Duodenal mucosa (tissue), 2 donors: ENCODE measurements around the gene IQGAP2.
A peak's percentile ranks its signal among the peaks of the same experiment; 100 is the strongest.

ENCODE experiments used
- H3K27ac ChIP-seq: one replicate; pipeline ENCODE4 v1.7.0; 2013; ENCODE audit warnings: low read depth, low read length
- H3K27me3 ChIP-seq, 2 donors: one replicate each; pipeline ENCODE4 v1.7.0; 2013; ENCODE audit warnings: low read length in 2 of 2, control low read depth in 1 of 2; ENCODE audit not compliant: insufficient read depth in 2 of 2, control insufficient read depth in 1 of 2
- H3K36me3 ChIP-seq, 2 donors: one replicate each; pipeline ENCODE4 v1.7.0; 2013; ENCODE audit warnings: low read length in 2 of 2, control low read depth in 1 of 2; ENCODE audit not compliant: insufficient read depth in 2 of 2, control insufficient read depth in 1 of 2
- H3K4me1 ChIP-seq, 2 donors: one replicate each; pipeline ENCODE4 v1.7.0; 2013; ENCODE audit warnings: low read length in 2 of 2, control low read depth in 1 of 2; ENCODE audit not compliant: insufficient read depth in 2 of 2, control insufficient read depth in 1 of 2
- H3K4me3 ChIP-seq, 2 donors: one replicate each; pipeline ENCODE4 v1.7.0; 2013; ENCODE audit warnings: low read length in 2 of 2, low read depth in 1 of 2
- H3K9ac ChIP-seq, 2 donors: one replicate each; pipeline ENCODE4 v1.7.0; 2013; ENCODE audit warnings: low read length in 2 of 2, low read depth in 1 of 2
- H3K9me3 ChIP-seq, 2 donors: one replicate each; pipeline ENCODE4 v1.7.0; 2013; ENCODE audit warnings: low read length in 2 of 2, control low read depth in 1 of 2; ENCODE audit not compliant: control insufficient read depth in 1 of 2

IQGAP2 gene

DNA sequence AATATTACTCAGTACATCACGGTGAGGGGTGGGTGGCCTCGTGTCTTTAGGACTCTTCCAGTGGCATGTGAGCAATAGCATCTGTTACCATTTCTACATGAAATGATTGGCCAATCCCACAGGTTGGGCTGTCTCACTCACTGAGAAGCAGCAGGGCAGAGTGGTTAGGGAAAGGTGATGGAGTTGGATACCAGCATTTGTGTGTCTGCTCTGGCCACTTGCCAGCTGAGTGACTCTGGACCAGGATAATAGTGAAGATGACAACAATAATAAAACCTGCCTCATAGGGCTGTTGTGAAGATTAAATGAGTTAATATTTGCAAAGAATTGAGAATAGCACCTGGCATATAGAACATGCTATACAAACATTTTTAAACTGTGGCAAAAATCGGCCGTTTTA is 42.0 kb downstream of the IQGAP2 start:
- no peaks in the 10 kb centered on the region for H3K27me3 ChIP-seq
- H3K4me1 ChIP-seq = peaks cover 8 to 13% of the 10 kb centered on the region in 2 donors
- H3K9me3 ChIP-seq = no peaks in the 10 kb centered on the region
- H3K36me3 ChIP-seq = peaks cover 0 to 3% of the 10 kb centered on the region in 2 donors
- no peak overlapping the region for H3K27ac ChIP-seq
- H3K4me3 ChIP-seq = no peak overlapping the region
- H3K9ac ChIP-seq = no peak overlapping the region

DNA sequence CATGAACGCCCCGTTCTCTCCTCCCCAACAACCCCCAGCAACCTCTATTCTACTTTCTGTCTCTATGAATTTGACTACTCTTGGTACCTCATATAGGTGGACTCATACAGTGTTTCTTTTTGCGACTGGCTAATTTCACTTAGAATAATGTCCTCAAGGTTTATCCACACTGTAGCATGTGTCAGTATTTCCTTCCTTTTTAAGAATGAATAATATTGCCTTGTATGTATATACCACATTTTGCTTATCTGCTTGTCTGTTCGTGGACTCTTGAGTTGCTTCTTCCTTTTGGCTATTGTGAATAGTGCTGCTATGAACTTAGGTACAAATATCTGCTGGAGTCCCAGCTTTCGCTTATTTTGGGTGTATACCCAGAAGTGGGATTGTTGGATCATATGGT is 42.7 kb downstream of the IQGAP2 start:
- peaks cover 16 to 21% of the 10 kb centered on the region in 2 donors for H3K4me1 ChIP-seq
- H3K27me3 ChIP-seq = no peaks in the 10 kb centered on the region
- no peak overlapping the region for H3K9ac ChIP-seq
- H3K9me3 ChIP-seq = no peaks in the 10 kb centered on the region
- H3K36me3 ChIP-seq = peaks cover 0 to 3% of the 10 kb centered on the region in 2 donors
- H3K27ac ChIP-seq = no peak overlapping the region
- no peak overlapping the region for H3K4me3 ChIP-seq

GRCh38 chr5:76446776-76447175 is 43.7 kb downstream of the IQGAP2 start:
- Histone ChIP-seq H3K9me3 (no peaks in the 10 kb centered on the region), H3K4me1 (peaks cover 25 to 28% of the 10 kb centered on the region in 2 donors), H3K9ac (no peak overlapping the region), H3K4me3 (no peak overlapping the region), H3K27ac (no peak overlapping the region), H3K27me3 (no peaks in the 10 kb centered on the region), H3K36me3 (peaks cover 0 to 3% of the 10 kb centered on the region in 2 donors)

DNA sequence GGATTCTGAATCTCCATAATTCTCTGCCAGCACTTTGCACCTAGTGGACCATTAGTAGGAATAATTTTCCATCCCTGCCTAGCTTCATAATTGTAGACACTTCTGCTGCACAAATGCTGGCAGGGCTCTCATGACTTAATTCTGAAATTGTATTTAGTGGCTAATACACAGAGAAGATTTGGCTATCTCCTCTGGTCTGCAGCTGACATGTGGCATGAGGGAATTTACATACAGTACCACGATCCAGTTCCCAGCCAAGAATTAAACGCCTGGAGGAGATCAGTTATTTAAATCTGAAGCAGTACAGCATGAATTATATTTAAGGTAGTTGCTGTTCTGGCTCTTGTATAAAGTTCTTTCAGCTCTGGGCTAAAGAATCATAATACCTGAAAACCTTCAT is 46.5 kb downstream of the IQGAP2 start:
- no peaks in the 10 kb centered on the region for H3K9me3 ChIP-seq
- peaks cover 32 to 37% of the 10 kb centered on the region in 2 donors for H3K4me1 ChIP-seq
- no peak overlapping the region for H3K4me3 ChIP-seq
- no peak overlapping the region for H3K9ac ChIP-seq
- H3K36me3 ChIP-seq = peaks cover 0 to 3% of the 10 kb centered on the region in 2 donors
- H3K27ac ChIP-seq = no peak overlapping the region
- no peaks in the 10 kb centered on the region for H3K27me3 ChIP-seq

DNA sequence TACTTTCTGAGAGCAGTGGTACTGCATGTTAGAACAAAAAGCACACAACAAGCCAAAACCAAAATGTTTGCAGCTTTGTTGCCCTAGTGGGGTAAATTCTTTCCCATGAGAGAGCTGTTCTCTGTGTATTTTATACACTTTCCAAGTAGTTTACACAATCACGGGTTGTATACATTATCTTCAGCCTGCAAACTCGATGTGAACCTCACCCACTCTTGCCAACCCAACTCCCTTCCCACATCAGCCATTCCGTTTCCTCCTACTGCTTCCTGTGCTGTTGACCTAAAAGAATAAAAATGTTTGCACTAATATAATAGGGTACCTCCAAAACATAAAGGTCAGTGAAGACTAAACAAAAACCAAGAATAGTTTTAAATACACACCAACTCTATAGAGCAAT is 47.0 kb downstream of the IQGAP2 start:
- Histone ChIP-seq H3K4me1 (peaks cover 32 to 37% of the 10 kb centered on the region in 2 donors), H3K27me3 (no peaks in the 10 kb centered on the region), H3K4me3 (no peak overlapping the region), H3K9me3 (no peaks in the 10 kb centered on the region), H3K36me3 (peaks cover 0 to 3% of the 10 kb centered on the region in 2 donors), H3K27ac (no peak overlapping the region), H3K9ac (no peak overlapping the region)

GRCh38 chr5:76451031-76451701 is 48.1 kb downstream of the IQGAP2 start:
- peak overlapping the region in 1 of 2 donors; percentile 11 for H3K4me3 ChIP-seq
- no peaks in the 10 kb centered on the region for H3K36me3 ChIP-seq
- H3K9me3 ChIP-seq = no peaks in the 10 kb centered on the region
- H3K4me1 ChIP-seq = peaks cover 32 to 37% of the 10 kb centered on the region in 2 donors
- no peak overlapping the region for H3K27ac ChIP-seq
- no peaks in the 10 kb centered on the region for H3K27me3 ChIP-seq
- no peak overlapping the region for H3K9ac ChIP-seq

DNA sequence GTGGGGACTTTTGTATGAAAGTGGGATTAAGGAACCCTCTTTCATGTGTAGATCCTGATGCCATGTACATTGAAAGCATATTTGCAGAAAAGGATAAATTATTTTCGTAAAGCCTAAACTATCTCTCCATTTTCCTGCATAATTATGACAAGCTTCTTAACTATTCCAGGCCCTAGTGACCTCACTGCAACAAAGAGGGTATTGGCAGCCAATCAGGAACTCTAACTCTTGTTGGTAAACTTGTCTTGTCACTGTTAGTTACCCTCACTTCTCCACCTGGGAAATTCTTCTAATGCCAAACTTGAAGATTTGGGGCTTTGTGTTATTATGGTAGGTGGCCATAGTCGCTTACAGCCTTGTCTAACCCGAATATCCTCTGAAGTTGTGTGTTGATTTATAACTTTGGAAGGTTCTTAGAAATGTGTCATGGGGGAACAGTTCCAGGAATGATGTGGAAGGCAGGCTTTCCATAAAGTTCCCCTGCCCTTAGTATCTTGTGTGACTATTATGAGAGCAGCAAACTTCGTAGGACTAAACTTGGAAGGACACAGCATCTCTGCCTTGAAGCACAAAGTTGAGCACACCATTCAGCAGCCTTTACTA is 52.5 kb downstream of the IQGAP2 start:
- no peaks in the 10 kb centered on the region for H3K27me3 ChIP-seq
- H3K4me1 ChIP-seq = peaks cover 46 to 56% of the 10 kb centered on the region in 2 donors
- no peak overlapping the region for H3K4me3 ChIP-seq
- H3K9me3 ChIP-seq = no peaks in the 10 kb centered on the region
- H3K36me3 ChIP-seq = no peaks in the 10 kb centered on the region
- no peak overlapping the region for H3K27ac ChIP-seq
- no peak overlapping the region for H3K9ac ChIP-seq

DNA sequence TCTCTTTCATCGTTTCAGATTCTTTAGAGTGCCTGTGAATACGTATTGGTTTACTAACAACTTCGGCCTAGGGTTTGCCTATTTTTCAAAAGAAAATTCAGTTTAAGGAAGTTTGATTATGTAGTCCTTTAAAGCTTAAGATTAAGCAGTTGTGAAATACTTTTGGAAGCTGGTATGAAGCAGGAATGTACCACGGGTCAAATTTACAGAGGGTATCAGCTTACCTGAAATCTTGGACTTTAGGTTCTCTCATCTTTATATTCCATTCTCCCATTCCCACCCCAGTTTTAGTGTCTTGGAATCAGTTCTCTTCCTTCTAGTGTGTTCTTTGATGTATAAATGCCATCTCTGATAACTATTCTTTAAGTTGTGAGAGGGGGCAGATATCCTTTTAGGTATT is 53.2 kb downstream of the IQGAP2 start:
- H3K9me3 ChIP-seq = no peaks in the 10 kb centered on the region
- no peak overlapping the region for H3K9ac ChIP-seq

DNA sequence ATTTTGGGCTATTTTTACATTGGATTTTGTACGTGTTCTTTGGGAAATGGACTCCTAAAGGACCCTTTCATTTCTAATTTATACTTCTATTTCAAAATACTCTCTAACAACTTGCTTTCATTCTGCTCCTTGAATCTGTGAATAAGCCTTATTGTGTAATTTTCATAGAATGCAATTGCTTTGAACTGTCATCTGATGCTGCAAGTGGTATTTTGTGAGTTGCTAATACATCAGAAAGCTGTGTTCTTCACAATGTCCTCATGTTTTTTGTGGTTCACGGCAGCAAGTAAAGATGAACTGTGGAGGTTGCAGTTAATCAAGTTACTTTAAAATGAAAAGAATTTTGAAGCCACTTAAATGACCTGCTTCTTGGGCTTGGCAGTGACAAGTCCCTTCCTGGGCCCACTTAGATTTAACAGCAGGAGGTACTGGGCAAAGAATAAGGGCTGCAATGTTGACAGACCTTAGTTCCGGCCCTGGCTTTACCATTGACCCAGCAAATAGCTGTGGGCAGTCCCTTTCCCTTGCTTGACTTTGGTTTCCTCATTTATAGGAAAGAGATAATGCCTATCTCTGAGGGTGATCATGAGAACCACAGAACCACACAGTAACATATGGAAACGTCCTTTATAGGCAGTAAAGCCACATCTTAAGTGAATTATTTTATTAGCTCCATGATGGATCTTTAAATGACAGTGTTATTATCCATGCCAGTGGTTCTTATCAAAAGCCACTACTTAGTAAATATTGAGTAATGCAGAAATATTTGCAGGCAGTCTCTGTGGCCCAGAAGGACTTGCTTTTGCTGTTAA is 54.8 kb downstream of the IQGAP2 start:
- H3K27me3 ChIP-seq = no peaks in the 10 kb centered on the region
- H3K9me3 ChIP-seq = no peaks in the 10 kb centered on the region
- H3K27ac ChIP-seq = no peak overlapping the region
- no peak overlapping the region for H3K9ac ChIP-seq
- peaks cover 4% of the 10 kb centered on the region in 2 donors for H3K36me3 ChIP-seq
- H3K4me1 ChIP-seq = peaks cover 39 to 58% of the 10 kb centered on the region in 2 donors
- H3K4me3 ChIP-seq = no peak overlapping the region

More for the DNA sequence above, 53.2 kb downstream of the IQGAP2 start:
- no peaks in the 10 kb centered on the region for H3K27me3 ChIP-seq
- H3K27ac ChIP-seq = no peak overlapping the region
- H3K4me1 ChIP-seq = peaks cover 41 to 50% of the 10 kb centered on the region in 2 donors
- no peak overlapping the region for H3K4me3 ChIP-seq
- H3K36me3 ChIP-seq = no peaks in the 10 kb centered on the region

DNA sequence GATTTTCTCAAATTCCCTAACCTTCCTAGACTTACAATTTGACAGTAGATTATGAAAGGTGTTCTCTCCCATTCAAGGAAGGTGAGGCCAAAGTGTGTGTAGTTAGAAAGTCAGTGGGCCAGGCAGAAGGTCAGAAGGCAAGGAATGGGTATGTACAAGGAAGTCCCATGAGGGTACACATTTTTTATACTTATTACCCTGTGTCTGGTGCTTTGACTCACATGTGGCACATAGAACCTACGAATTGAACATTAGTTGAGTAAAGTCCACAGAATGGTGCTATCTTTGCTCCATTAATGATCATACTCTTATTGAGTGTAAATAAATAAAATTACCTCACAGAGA is 55.4 kb downstream of the IQGAP2 start:
- no peaks in the 10 kb centered on the region for H3K9me3 ChIP-seq
- no peak overlapping the region for H3K9ac ChIP-seq
- peaks cover 4% of the 10 kb centered on the region in 2 donors for H3K36me3 ChIP-seq
- no peaks in the 10 kb centered on the region for H3K27me3 ChIP-seq
- H3K27ac ChIP-seq = no peak overlapping the region
- H3K4me1 ChIP-seq = peaks cover 39 to 52% of the 10 kb centered on the region in 2 donors
- peak overlapping the region in 1 of 2 donors; percentile 25 for H3K4me3 ChIP-seq
